Renal cortex interstitium (tissue), 11 donors: Measurements from ENCODE around the gene PLEKHG4. TPM values are rescaled to one million over a fixed set of nuclear protein-coding genes. Genes with fewer than 3 reads are reported as not detected.
A peak's percentile ranks its signal among the peaks of the same experiment; 100 is the strongest.

Source experiments
- DNase-seq, 11 donors: peaks; one replicate each; pipeline ENCODE4 v3.0.0-alpha.2; 2013; ENCODE audit warnings: low read depth in 9 of 11, low spot score in 4 of 11; ENCODE audit errors: extremely low read depth in 1 of 11
- polyA plus RNA-seq, 3 donors: library from polyadenylated mRNA; unstranded; fragments of 120-200 nt; gene quantifications; one replicate each; pipeline ENCODE4 v1.2.1, GENCODE V29; 2013; ENCODE audit not compliant: insufficient read length in 3 of 3

PLEKHG4 gene
- polyA plus RNA-seq, 3 donors = 13.0 to 17.1 (median 13.1) TPM

- DNase-seq = no peak
Observed at GRCh38 chr16:67280090-67281015, 1.0 kb downstream of the PLEKHG4 start.

- DNase-seq = no peak
Observed at GRCh38 chr16:67281536-67282446, 2.5 kb downstream of the PLEKHG4 start.

GRCh38 chr16:67282447-67282805, 3.1 kb downstream of the PLEKHG4 start:
- DNase-seq = no peak

- no peak for DNase-seq
Observed at GRCh38 chr16:67283039-67283825, 3.9 kb downstream of the PLEKHG4 start.

- DNase-seq = no peak
Observed at GRCh38 chr16:67283826-67284555, 4.7 kb downstream of the PLEKHG4 start.

GRCh38 chr16:67284699-67285646, 5.6 kb downstream of the PLEKHG4 start:
- DNase-seq = peak in 3 of 11 donors; percentile 22 to 27 (median 26)

GRCh38 chr16:67286441-67287235, 7.3 kb downstream of the PLEKHG4 start:
- no peak for DNase-seq

GRCh38 chr16:67287960-67288359, 8.6 kb downstream of the PLEKHG4 start:
- DNase-seq = no peak

GRCh38 chr16:67291461-67291860, 12.1 kb downstream of the PLEKHG4 start:
- DNase-seq = no peak

GRCh38 chr16:67294171-67294757, 14.9 kb downstream of the PLEKHG4 start:
- DNase-seq = no peak

GRCh38 chr16:67294938-67295361, 15.6 kb downstream of the PLEKHG4 start:
- no peak for DNase-seq

GRCh38 chr16:67296420-67296819, 17.1 kb downstream of the PLEKHG4 start:
- DNase-seq = no peak

- no peak for DNase-seq
Observed at GRCh38 chr16:67298277-67298676, 18.9 kb downstream of the PLEKHG4 start.

GRCh38 chr16:67299269-67299668, 19.9 kb downstream of the PLEKHG4 start:
- no peak for DNase-seq

- DNase-seq = no peak
Observed at GRCh38 chr16:67301080-67301782, 21.9 kb downstream of the PLEKHG4 start.

GRCh38 chr16:67302076-67302475, 22.7 kb downstream of the PLEKHG4 start:
- DNase-seq = no peak
